Measurements from ENCODE around the gene MTUS2.

DNA sequence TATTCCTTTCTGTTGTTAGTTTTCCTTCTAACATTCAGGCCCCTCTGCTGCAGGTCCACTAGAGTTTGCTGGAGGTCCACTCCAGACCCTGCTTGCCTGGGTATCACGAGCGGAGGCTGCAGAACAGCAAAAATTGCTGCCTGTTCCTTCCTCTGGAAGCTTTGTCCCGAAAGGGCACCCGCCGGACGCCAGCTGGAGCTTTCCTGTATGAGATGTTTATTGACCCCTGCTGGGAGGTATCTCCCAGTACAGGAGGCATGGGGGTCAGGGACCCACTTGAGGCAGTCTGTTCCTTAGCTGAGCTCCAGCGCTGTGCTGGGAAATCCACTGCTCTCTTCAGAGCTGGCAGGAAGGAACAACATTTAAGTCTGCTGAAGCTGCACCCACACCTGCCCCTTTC lies 516.2 kb downstream of the MTUS2 start:
- no peak for TF ChIP-seq TRIM24 (IDR thresholded peaks at IDR 0.05)
- TF ChIP-seq NFYB (IDR thresholded peaks at IDR 0.05; ENCODE audit: extremely low read depth, insufficient read length): no peak
- no peak for TF ChIP-seq CHD2 (IDR thresholded peaks at IDR 0.05; ENCODE audit: low read depth, low read length)
- TF ChIP-seq, protein P1, sequence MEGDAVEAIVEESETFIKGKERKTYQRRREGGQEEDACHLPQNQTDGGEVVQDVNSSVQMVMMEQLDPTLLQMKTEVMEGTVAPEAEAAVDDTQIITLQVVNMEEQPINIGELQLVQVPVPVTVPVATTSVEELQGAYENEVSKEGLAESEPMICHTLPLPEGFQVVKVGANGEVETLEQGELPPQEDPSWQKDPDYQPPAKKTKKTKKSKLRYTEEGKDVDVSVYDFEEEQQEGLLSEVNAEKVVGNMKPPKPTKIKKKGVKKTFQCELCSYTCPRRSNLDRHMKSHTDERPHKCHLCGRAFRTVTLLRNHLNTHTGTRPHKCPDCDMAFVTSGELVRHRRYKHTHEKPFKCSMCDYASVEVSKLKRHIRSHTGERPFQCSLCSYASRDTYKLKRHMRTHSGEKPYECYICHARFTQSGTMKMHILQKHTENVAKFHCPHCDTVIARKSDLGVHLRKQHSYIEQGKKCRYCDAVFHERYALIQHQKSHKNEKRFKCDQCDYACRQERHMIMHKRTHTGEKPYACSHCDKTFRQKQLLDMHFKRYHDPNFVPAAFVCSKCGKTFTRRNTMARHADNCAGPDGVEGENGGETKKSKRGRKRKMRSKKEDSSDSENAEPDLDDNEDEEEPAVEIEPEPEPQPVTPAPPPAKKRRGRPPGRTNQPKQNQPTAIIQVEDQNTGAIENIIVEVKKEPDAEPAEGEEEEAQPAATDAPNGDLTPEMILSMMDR (IDR thresholded peaks at IDR 0.05 in 2 of 3, conservative IDR thresholded peaks at IDR 0.05 in 1 of 3; ENCODE audit: insufficient read depth in 2 of 3, low read depth in 1 of 3, low read length in 3 of 3): no peak
- TF ChIP-seq GTF2A2 (tag; IDR thresholded peaks at IDR 0.05): no peak
- TF ChIP-seq POLR2A (conservative IDR thresholded peaks at IDR 0.05): no peak
- TF ChIP-seq, protein P2, sequence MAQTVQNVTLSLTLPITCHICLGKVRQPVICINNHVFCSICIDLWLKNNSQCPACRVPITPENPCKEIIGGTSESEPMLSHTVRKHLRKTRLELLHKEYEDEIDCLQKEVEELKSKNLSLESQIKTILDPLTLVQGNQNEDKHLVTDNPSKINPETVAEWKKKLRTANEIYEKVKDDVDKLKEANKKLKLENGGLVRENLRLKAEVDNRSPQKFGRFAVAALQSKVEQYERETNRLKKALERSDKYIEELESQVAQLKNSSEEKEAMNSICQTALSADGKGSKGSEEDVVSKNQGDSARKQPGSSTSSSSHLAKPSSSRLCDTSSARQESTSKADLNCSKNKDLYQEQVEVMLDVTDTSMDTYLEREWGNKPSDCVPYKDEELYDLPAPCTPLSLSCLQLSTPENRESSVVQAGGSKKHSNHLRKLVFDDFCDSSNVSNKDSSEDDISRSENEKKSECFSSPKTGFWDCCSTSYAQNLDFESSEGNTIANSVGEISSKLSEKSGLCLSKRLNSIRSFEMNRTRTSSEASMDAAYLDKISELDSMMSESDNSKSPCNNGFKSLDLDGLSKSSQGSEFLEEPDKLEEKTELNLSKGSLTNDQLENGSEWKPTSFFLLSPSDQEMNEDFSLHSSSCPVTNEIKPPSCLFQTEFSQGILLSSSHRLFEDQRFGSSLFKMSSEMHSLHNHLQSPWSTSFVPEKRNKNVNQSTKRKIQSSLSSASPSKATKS (CRISPR knock-in tag; IDR thresholded peaks at IDR 0.05): no peak
- no peak for TF ChIP-seq PTTG1 (tag; IDR thresholded peaks at IDR 0.05; ENCODE audit: low read depth)
- TF ChIP-seq GATAD2A (IDR thresholded peaks at IDR 0.05): no peak
- TF ChIP-seq ZNF24 (IDR thresholded peaks at IDR 0.05): no peak
- TF ChIP-seq KAT7 (CRISPR knock-in tag; IDR thresholded peaks at IDR 0.05; ENCODE audit: borderline replicate concordance): no peak
- TF ChIP-seq FOXA1 (IDR thresholded peaks at IDR 0.05; ENCODE audit: borderline replicate concordance): no peak
- TF ChIP-seq CHD1 (IDR thresholded peaks at IDR 0.05; ENCODE audit: low read length): no peak
- no peak for TF ChIP-seq HDGF (IDR thresholded peaks at IDR 0.05)

Measured in K562 (cell line).